Naive B cell (primary cell): Measurements from ENCODE around the gene RELCH. TPM values are rescaled to one million over a fixed set of nuclear protein-coding genes. Genes with fewer than 3 reads are reported as not detected.

Source experiments
- ATAC-seq, 2 donors: fragments of 150-1000 bp; cut with Tn5 transposase; 2 replicates each; pipeline ENCODE4 v1.10.0; 2021; ENCODE audit warnings: low read depth in 2 of 2, mild to moderate bottlenecking in 2 of 2, moderate library complexity in 2 of 2
- DNase-seq: peaks from one replicate; pipeline ENCODE4 v3.0.0; 2022
- H3K27ac Mint-ChIP-seq, 6 donors: one replicate each; pipeline ENCODE4 v1.8.0; 2020 to 2022; ENCODE audit warnings: mild to moderate bottlenecking in 6 of 6, mixed read lengths in 6 of 6, moderate library complexity in 5 of 6, inconsistent platforms in 2 of 6
- H3K27me3 Mint-ChIP-seq, 3 donors: one replicate each; pipeline ENCODE4 v1.8.0; 2021 to 2022; ENCODE audit warnings: mixed read lengths in 3 of 3, mild to moderate bottlenecking in 1 of 3
- H3K36me3 Mint-ChIP-seq, 2 donors: one replicate each; pipeline ENCODE4 v1.8.0; 2020 to 2022; ENCODE audit warnings: mixed read lengths in 2 of 2, inconsistent platforms in 1 of 2, mild to moderate bottlenecking in 1 of 2
- H3K4me1 Mint-ChIP-seq, 3 donors: one replicate each; pipeline ENCODE4 v1.8.0; 2020 to 2022; ENCODE audit warnings: mixed read lengths in 3 of 3, inconsistent platforms in 1 of 3, mild to moderate bottlenecking in 1 of 3, moderate library complexity in 1 of 3
- H3K4me3 Mint-ChIP-seq, 8 donors: one replicate each; pipeline ENCODE4 v1.8.0; 2020 to 2022; ENCODE audit warnings: mild to moderate bottlenecking in 8 of 8, mixed read lengths in 8 of 8, moderate library complexity in 8 of 8, inconsistent platforms in 2 of 8
- H3K9me3 Mint-ChIP-seq, 7 donors: one replicate each; pipeline ENCODE4 v1.8.0; 2020 to 2022; ENCODE audit warnings: mixed read lengths in 7 of 7, mild to moderate bottlenecking in 5 of 7, inconsistent platforms in 2 of 7, moderate library complexity in 1 of 7
- polyA plus RNA-seq, 6 donors: library from polyadenylated mRNA; unstranded; fragments of 300-500 nt; fragmentation: Illumina TruSeq; gene quantifications; one replicate each; pipeline ENCODE4 v1.2.3, GENCODE V29; 2021; ENCODE audit warnings: low read depth in 6 of 6

Gene RELCH
- polyA plus RNA-seq, 6 donors from 2014 or later: 6.9 to 19.6 (median 11.8) TPM

DNA sequence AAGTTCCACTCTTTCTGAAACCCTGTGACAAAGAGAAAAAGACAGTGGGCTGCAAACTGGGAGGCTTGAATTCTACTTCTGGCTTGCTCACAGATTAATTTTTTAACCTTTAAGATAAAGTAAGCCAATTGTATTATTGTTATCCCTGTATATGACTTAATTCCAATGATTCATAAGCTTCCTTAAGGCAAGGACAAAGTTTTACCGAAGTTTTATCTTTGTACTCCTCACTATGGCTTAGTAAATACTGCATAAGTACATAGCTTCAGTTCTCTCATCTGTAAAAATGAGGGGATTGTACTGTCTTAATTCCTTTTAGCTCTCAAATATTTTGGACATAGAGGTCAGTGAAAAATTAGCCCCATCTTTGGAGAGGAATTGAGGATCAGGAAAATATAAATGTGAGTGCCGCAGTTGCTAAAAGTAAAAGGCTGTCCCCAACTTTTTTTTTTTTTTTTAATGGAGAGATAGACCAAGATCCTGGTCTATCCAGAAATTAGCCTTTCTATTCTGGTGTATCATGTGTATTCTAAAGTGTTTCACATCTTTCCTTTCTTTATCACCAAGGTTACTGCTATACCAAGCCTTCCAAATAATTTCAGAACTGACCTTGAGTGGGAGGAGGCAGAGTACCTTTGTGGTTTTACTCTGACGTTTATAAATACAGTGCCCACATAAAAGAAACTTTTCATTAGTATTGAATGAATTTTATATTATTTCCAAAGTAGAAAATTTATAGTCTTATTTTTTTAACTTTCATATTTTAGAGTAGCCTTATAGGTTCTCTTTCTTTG is 13.3 kb downstream of the RELCH start:
- peak overlapping the region in 1 of 6 donors; percentile 24 for H3K27ac Mint-ChIP-seq
- peaks cover 0 to 4% of the 10 kb centered on the region in 2 donors for H3K36me3 Mint-ChIP-seq
- H3K4me1 Mint-ChIP-seq: peaks cover 30 to 43% (median 41%) of the 10 kb centered on the region in 3 donors
- no peak for ATAC-seq
- H3K4me3 Mint-ChIP-seq: no peak overlapping the region
- no peaks in the 10 kb centered on the region for H3K9me3 Mint-ChIP-seq
- no peaks in the 10 kb centered on the region for H3K27me3 Mint-ChIP-seq
- DNase-seq: no peak

DNA sequence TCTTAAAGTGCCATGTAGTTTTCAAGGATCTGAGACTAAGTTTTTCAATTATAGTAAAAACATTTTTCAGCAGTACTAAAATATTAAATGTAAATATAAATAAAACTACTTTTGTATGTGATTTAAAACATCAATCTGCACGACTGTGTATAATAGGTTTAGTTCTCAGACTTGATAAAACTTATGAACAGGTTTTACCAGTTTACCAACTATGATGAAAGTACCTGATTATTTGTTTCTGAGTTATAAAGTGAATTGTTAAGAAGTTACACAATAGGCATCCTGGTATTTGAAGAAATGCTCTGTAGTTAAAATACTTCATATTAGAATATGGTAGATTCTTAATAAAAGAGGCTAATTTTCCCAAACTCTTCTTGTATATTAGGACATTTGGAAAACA is 14.8 kb downstream of the RELCH start:
- Mint-ChIP-seq H3K4me1 (peaks cover 24 to 34% (median 32%) of the 10 kb centered on the region in 3 donors), H3K4me3 (no peak overlapping the region), H3K36me3 (peaks cover 0 to 4% of the 10 kb centered on the region in 2 donors), H3K9me3 (no peaks in the 10 kb centered on the region), H3K27me3 (no peaks in the 10 kb centered on the region), H3K27ac (no peak overlapping the region)
- ATAC-seq: no peak
- DNase-seq: no peak

DNA sequence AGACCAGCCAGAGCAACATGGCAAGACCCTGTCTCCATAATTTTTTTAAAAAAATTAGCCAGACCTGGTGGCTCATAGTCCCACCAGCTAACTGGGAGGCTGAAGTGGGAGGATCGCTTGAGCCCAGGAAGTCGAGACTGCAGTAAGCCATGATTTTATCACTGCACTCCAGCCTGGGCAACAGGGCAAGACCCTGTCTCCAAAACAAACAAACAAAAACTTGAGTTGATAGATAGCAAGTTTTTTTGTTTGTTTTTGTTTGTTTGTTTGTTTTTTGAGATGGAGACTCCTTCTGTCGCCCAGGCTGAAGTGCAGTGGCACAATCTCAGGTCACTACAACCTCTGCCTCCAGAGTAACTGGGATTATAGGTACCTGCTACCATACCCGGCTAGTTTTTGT is 18.8 kb downstream of the RELCH start:
- peak overlapping the region in 1 of 6 donors; percentile 51 for H3K27ac Mint-ChIP-seq
- H3K27me3 Mint-ChIP-seq: no peaks in the 10 kb centered on the region
- H3K9me3 Mint-ChIP-seq: peaks cover 0 to 5% (median 0%) of the 10 kb centered on the region in 7 donors
- peaks cover 10 to 14% of the 10 kb centered on the region in 2 donors for H3K36me3 Mint-ChIP-seq
- H3K4me1 Mint-ChIP-seq: peaks cover 36 to 49% (median 37%) of the 10 kb centered on the region in 3 donors
- ATAC-seq (no peak), DNase-seq (no peak)
- no peak overlapping the region for H3K4me3 Mint-ChIP-seq

DNA sequence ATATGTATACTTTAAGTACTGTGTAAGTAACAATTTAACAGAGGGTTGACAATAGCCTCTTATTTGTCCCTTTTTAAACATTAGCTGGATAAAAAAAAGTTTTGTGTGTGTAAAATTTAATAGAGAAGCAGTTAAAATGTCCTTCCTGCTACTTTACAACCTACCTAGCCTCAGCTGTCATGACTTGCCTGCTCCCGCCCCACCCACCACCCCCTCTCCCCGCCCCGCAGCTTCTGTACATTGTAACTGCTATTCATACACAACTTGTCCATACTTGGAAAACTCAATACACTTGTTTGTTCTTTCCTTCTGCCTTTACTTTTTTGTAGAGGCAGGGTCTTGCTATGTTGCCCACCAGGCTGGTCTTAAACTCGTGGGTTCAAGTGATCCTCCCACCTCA is 19.5 kb downstream of the RELCH start:
- H3K27me3 Mint-ChIP-seq: no peaks in the 10 kb centered on the region
- peaks cover 0 to 5% (median 0%) of the 10 kb centered on the region in 7 donors for H3K9me3 Mint-ChIP-seq
- no peak overlapping the region for H3K4me3 Mint-ChIP-seq
- H3K4me1 Mint-ChIP-seq: peaks cover 36 to 49% (median 37%) of the 10 kb centered on the region in 3 donors
- DNase-seq: no peak
- no peak for ATAC-seq
- no peak overlapping the region for H3K27ac Mint-ChIP-seq
- peaks cover 10 to 14% of the 10 kb centered on the region in 2 donors for H3K36me3 Mint-ChIP-seq

DNA sequence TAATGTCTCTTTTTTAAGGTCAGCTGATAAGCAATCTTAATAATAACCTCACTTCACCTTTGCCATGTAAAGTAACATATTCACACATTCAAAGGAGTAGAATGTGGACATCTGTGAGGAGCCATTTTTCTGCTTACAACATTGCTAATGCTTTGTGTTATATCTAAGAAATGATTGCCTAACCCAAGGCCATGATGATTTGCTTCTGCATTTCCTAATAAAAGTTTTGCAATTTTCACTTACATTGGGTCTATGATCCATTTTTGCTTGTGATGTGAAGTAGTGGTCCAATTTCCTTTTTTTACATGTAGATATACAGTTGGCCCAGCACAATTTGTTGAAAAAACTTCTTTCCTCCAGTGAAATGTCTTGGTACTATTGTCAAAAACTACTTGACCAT is 22.0 kb downstream of the RELCH start:
- no peak for DNase-seq
- H3K36me3 Mint-ChIP-seq: peaks cover 9 to 10% of the 10 kb centered on the region in 2 donors
- peaks cover 0 to 5% (median 0%) of the 10 kb centered on the region in 7 donors for H3K9me3 Mint-ChIP-seq
- H3K27me3 Mint-ChIP-seq: no peaks in the 10 kb centered on the region
- peaks cover 33 to 44% (median 40%) of the 10 kb centered on the region in 3 donors for H3K4me1 Mint-ChIP-seq
- no peak for ATAC-seq
- no peak overlapping the region for H3K4me3 Mint-ChIP-seq
- H3K27ac Mint-ChIP-seq: peak overlapping the region in 1 of 6 donors; percentile 6

DNA sequence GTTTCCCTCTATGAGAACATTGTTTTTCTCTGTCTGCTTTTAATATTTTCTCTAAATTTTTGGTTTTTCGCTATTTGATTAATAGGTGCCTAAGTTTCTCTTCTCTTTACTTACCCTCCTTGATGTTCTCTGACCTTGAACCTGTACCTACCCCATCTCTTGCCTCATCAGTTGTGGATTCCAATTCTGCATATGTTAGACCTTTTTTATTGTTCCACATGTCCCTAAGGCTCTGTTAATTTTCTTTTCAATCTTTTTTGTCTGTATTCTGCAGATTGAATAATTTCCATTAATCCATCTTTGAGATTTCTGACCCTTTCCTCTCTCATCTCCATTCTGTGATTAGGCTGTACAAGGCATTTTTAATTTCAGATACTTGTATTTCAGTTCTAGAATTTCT is 23.1 kb downstream of the RELCH start:
- peaks cover 0 to 5% (median 0%) of the 10 kb centered on the region in 7 donors for H3K9me3 Mint-ChIP-seq
- peaks cover 9 to 10% of the 10 kb centered on the region in 2 donors for H3K36me3 Mint-ChIP-seq
- no peak overlapping the region for H3K27ac Mint-ChIP-seq
- H3K27me3 Mint-ChIP-seq: no peaks in the 10 kb centered on the region
- H3K4me1 Mint-ChIP-seq: peaks cover 29 to 36% (median 35%) of the 10 kb centered on the region in 3 donors
- no peak for DNase-seq
- H3K4me3 Mint-ChIP-seq: peak overlapping the region in 1 of 8 donors; percentile 3
- ATAC-seq: no peak

DNA sequence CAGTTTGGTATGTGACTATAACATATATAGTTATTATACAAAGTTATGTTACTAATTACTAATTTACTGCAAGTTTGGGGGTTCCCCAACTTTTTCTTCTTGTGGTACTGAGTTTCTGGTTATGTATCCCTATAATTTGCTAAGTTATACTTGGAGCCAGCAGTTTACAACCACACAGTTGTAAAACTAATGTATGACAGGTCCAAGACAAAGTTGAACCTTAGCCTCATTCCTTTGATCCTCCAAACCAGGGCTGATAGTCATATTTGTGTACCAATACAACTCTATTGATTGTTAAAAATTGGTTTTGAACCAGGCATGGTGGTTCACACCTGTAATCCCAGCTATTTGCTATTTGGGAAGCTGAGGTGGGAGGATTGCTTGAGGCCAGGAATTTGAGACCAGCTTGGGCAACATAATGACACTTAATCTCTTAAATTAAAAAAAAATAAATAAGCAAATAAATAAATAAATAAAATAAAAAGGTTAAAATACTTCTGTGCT is 24.3 kb downstream of the RELCH start:
- ATAC-seq (no peak), DNase-seq (no peak)
- Mint-ChIP-seq H3K27ac (no peak overlapping the region), H3K27me3 (no peaks in the 10 kb centered on the region), H3K4me3 (no peak overlapping the region), H3K9me3 (peaks cover 0 to 5% (median 0%) of the 10 kb centered on the region in 7 donors), H3K4me1 (peaks cover 32 to 35% (median 33%) of the 10 kb centered on the region in 3 donors), H3K36me3 (peaks cover 9 to 10% of the 10 kb centered on the region in 2 donors)

DNA sequence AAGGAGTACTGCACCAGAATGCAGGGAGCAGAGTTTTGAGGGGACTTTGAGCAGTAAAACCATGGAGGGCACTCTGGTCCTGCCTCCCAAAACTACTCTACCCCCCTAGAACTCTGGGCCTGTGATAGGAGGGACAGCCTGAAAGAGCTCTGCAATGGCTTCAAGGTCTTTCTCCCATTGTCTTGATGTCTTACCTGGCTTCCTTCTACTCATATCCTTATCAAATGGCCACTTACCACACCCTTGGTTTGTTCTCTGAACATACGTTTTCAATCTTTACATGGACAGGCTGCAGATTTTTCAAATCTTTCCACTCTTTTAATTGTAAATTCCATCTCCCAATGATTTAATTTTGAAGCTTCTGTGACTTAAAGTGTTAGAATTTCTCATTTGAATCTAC is 27.7 kb downstream of the RELCH start:
- DNase-seq (no peak), ATAC-seq (no peak)
- Mint-ChIP-seq H3K36me3 (peaks cover 9% of the 10 kb centered on the region in 2 donors), H3K27ac (no peak overlapping the region), H3K9me3 (peaks cover 0 to 5% (median 0%) of the 10 kb centered on the region in 7 donors), H3K4me1 (peaks cover 8 to 18% (median 12%) of the 10 kb centered on the region in 3 donors), H3K27me3 (no peaks in the 10 kb centered on the region), H3K4me3 (no peak overlapping the region)

DNA sequence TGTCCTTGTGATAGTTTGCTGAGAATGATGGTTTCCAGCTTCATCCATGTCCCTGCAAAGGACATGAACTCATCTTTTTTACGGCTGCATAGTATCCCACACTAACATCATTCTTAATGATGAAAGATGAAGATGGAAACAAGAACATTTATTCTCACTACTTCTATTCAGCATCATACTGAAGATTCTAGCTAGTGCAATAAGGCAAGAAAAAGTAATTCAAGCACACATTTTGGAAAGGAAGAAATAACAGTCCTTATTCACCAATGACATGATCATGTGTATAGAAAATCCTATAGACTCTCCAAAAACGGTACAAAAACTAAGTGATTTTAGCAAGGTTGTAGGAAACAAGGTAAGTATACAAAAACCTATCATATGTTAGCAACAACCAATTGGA is 37.2 kb downstream of the RELCH start:
- DNase-seq (no peak), ATAC-seq (no peak)
- no peaks in the 10 kb centered on the region for H3K4me1 Mint-ChIP-seq
- no peak overlapping the region for H3K4me3 Mint-ChIP-seq
- peaks cover 0 to 7% (median 4%) of the 10 kb centered on the region in 7 donors for H3K9me3 Mint-ChIP-seq
- no peak overlapping the region for H3K27ac Mint-ChIP-seq
- H3K36me3 Mint-ChIP-seq: peaks cover 15 to 27% of the 10 kb centered on the region in 2 donors
- H3K27me3 Mint-ChIP-seq: no peaks in the 10 kb centered on the region

DNA sequence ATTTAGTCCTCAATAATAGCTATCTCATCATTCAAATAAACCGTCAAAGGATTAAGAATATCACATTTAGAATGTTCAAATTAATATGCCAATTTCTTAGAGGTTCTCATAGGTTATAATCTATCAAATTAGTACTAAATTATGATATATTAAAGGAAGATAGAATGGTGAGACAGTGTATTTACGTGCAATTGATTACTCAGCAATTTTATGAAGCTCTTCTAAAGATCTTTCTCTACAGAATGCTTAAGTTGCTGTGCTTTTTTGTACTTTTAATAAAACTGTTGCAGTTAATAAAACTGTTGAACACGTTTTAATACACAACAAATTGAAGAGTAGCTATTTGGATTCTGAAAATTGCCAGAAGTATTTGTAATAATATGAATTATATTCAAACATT is 39.0 kb downstream of the RELCH start:
- Mint-ChIP-seq H3K4me1 (no peaks in the 10 kb centered on the region), H3K9me3 (peaks cover 0 to 7% (median 4%) of the 10 kb centered on the region in 7 donors), H3K36me3 (peaks cover 24 to 32% of the 10 kb centered on the region in 2 donors), H3K27me3 (no peaks in the 10 kb centered on the region), H3K4me3 (no peak overlapping the region), H3K27ac (no peak overlapping the region)
- ATAC-seq: no peak
- no peak for DNase-seq

DNA sequence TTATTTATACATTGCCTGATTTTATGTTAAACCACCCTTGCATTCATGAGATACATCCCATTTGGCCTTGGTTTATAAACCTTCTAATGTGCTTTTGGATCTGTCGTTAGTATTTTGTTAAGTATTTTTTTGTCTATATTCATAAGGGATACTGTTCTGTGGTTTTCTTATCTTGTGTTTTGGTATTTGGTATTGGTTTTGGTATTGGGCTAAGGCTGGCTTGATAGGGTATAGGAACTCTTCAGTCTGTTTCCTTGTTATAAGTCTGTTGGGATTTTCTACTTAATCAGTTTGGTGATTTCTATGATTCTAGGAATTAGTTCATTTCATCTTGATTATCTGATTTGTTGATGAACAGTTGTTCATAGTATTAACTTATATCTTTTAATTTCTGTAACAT is 49.2 kb downstream of the RELCH start:
- no peak for ATAC-seq
- H3K36me3 Mint-ChIP-seq: peaks cover 7 to 13% of the 10 kb centered on the region in 2 donors

DNA sequence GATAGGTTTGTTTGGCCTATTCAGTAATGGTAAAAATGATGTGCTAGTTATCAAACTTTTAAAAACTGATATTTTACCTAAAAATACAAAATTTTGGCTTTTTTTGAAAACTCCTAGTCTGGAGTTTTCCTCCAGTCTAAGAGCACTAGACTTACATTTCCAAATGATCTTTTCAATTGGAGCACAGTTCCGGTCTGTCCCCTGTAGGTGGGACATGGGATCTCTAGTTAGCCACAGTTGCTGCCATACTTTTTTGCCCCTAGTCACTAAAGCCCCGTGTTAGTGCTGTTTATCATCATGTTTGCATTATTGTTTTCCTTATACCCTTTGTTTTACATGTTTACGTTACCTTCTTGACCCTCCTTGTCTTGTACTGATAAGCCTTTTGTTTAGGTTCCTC is 52.4 kb downstream of the RELCH start:
- ATAC-seq: no peak
- H3K36me3 Mint-ChIP-seq: peaks cover 0 to 13% of the 10 kb centered on the region in 2 donors

More for the DNA sequence above, 49.2 kb downstream of the RELCH start:
- Mint-ChIP-seq H3K27me3 (no peaks in the 10 kb centered on the region), H3K4me1 (peaks cover 0 to 7% (median 0%) of the 10 kb centered on the region in 3 donors), H3K9me3 (no peaks in the 10 kb centered on the region), H3K4me3 (no peak overlapping the region), H3K27ac (peak overlapping the region in 1 of 6 donors; percentile 66)
- no peak for DNase-seq

DNA sequence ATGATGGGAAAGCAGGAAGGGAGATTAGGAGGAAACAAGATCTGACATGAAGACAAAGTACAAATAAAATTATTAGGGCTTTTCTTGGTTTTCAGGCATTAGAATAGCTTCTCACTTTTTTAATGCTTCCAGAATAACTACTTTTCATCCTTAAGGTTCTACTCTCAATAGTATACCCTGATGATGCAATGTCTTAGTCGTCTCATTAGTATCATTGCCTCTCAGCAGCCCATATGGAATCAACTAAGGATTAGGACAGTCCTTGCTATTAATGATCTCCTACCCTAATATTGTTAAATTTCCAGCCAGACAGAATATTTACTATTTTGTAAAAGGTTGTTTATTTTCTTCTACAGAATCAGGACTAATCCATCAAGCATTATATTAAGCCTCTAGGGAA is 55.9 kb downstream of the RELCH start:
- ATAC-seq (no peak), DNase-seq (no peak)
- Mint-ChIP-seq H3K27ac (no peak overlapping the region), H3K27me3 (no peaks in the 10 kb centered on the region), H3K4me1 (no peaks in the 10 kb centered on the region), H3K4me3 (no peak overlapping the region), H3K9me3 (no peaks in the 10 kb centered on the region), H3K36me3 (no peaks in the 10 kb centered on the region)

More for the DNA sequence above, 52.4 kb downstream of the RELCH start:
- DNase-seq: no peak
- no peaks in the 10 kb centered on the region for H3K27me3 Mint-ChIP-seq
- no peak overlapping the region for H3K4me3 Mint-ChIP-seq
- peaks cover 0 to 7% (median 0%) of the 10 kb centered on the region in 3 donors for H3K4me1 Mint-ChIP-seq
- H3K27ac Mint-ChIP-seq: no peak overlapping the region
- no peaks in the 10 kb centered on the region for H3K9me3 Mint-ChIP-seq

DNA sequence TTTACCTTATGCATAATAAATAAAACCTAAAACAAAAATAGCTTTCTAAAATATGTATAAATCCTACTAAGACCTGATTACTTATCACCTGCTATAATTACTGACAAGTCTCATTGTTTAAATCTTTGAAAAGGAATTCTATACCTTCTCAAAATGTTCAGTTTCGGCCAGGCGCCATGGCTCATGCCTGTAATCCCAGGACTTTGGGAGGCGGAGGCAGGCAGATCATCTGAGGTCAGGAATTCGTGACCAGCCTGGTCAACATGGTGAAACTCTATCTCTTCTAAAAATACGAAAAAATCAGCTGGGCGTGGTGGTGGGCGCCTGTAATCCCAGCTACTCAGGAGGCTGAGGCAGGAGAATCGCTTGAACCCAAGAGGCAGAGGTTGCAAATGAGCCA is 58.1 kb downstream of the RELCH start:
- Mint-ChIP-seq H3K27ac (peak overlapping the region in 1 of 6 donors; percentile 64), H3K4me1 (no peaks in the 10 kb centered on the region), H3K4me3 (no peak overlapping the region), H3K36me3 (no peaks in the 10 kb centered on the region), H3K27me3 (no peaks in the 10 kb centered on the region), H3K9me3 (no peaks in the 10 kb centered on the region)
- no peak for ATAC-seq
- no peak for DNase-seq
